H9 (cell line): ENCODE data around the gene MZF1. TPM values are rescaled to one million over a fixed set of nuclear protein-coding genes. Genes with fewer than 3 reads are reported as not detected.

ENCODE experiments used
- DNase-seq: peaks from one replicate; pipeline ENCODE4 v3.0.0-alpha.2; 2017
- H2AFZ ChIP-seq: one replicate; pipeline ENCODE4 v1.6.1; 2013; ENCODE audit warnings: mild to moderate bottlenecking, low read length, control low read depth, moderate library complexity
- H2AK5ac ChIP-seq: 2 replicates; pipeline ENCODE4 v1.6.1; 2013; ENCODE audit warnings: low read length, control low read depth, mixed read lengths; ENCODE audit not compliant: insufficient read length
- H2BK120ac ChIP-seq: one replicate; pipeline ENCODE4 v1.6.1; 2013; ENCODE audit warnings: low read depth, mild to moderate bottlenecking, low read length, control low read depth, inconsistent platforms; ENCODE audit not compliant: poor library complexity, severe bottlenecking
- H2BK12ac ChIP-seq: 2 replicates; pipeline ENCODE4 v1.6.1; 2013; ENCODE audit warnings: low read length, control low read depth, mixed read lengths, low read depth; ENCODE audit not compliant: insufficient read length
- H2BK15ac ChIP-seq: 2 replicates; pipeline ENCODE4 v1.6.1; 2013; ENCODE audit warnings: low read depth, low read length, control low read depth
- H2BK20ac ChIP-seq: one replicate; pipeline ENCODE4 v1.6.1; 2013; ENCODE audit warnings: low read depth, mild to moderate bottlenecking, low read length, control low read depth, inconsistent platforms; ENCODE audit not compliant: poor library complexity, severe bottlenecking
- H2BK5ac ChIP-seq: 2 replicates; pipeline ENCODE4 v1.6.1; 2013; ENCODE audit warnings: low read length, control low read depth, mixed read lengths; ENCODE audit not compliant: insufficient read length
- H3K14ac ChIP-seq: 2 replicates; pipeline ENCODE4 v1.6.1; 2013; ENCODE audit warnings: low read length, control low read depth; ENCODE audit not compliant: insufficient read depth
- H3K18ac ChIP-seq: 2 replicates; pipeline ENCODE4 v1.6.1; 2013; ENCODE audit warnings: low read depth, mild to moderate bottlenecking, mixed read lengths, low read length, control low read depth; ENCODE audit not compliant: insufficient read length
- H3K23ac ChIP-seq: 2 replicates; pipeline ENCODE4 v1.6.1; 2013; ENCODE audit warnings: low read length, control low read depth, mixed read lengths, low read depth; ENCODE audit not compliant: insufficient read length
- H3K23me2 ChIP-seq: 2 replicates; pipeline ENCODE4 v1.6.1; 2013; ENCODE audit warnings: low read depth, mild to moderate bottlenecking, mixed read lengths, low read length, control low read depth; ENCODE audit not compliant: insufficient read length, poor library complexity, severe bottlenecking
- H3K27ac ChIP-seq: 2 replicates; pipeline ENCODE4 v1.5.1; 2013; ENCODE audit warnings: low read length, control low read depth, mixed read lengths, low read depth; ENCODE audit not compliant: insufficient read length
- H3K27me3 ChIP-seq: 2 replicates; pipeline ENCODE4 v1.6.1; 2013; ENCODE audit warnings: low read length, control low read depth, inconsistent platforms; ENCODE audit not compliant: insufficient read depth
- H3K4ac ChIP-seq: 2 replicates; pipeline ENCODE4 v1.6.1; 2013; ENCODE audit warnings: low read depth, mild to moderate bottlenecking, control low read depth, inconsistent platforms, low read length, moderate library complexity
- H3K4me1 ChIP-seq: 2 replicates; pipeline ENCODE4 v1.6.1; 2013; ENCODE audit warnings: low read length, control low read depth, inconsistent platforms; ENCODE audit not compliant: insufficient read depth
- H3K4me2 ChIP-seq: 2 replicates; pipeline ENCODE4 v1.6.1; 2013; ENCODE audit warnings: low read length, control low read depth, mixed read lengths; ENCODE audit not compliant: insufficient read length, insufficient read depth
- H3K56ac ChIP-seq: 2 replicates; pipeline ENCODE4 v1.6.1; 2013; ENCODE audit warnings: low read depth, mild to moderate bottlenecking, mixed read lengths, low read length, control low read depth; ENCODE audit not compliant: insufficient read length
- H3K79me1 ChIP-seq: 2 replicates; pipeline ENCODE4 v1.6.1; 2013; ENCODE audit warnings: low read depth, mild to moderate bottlenecking, moderate library complexity, low read length, control low read depth, inconsistent platforms; ENCODE audit not compliant: insufficient read depth, poor library complexity, severe bottlenecking
- H3K79me2 ChIP-seq: 2 replicates; pipeline ENCODE4 v1.6.1; 2013; ENCODE audit warnings: low read length, control low read depth, inconsistent platforms; ENCODE audit not compliant: insufficient read depth
- H3K9ac ChIP-seq: 2 replicates; pipeline ENCODE4 v1.6.1; 2013; ENCODE audit warnings: low read length, control low read depth, mixed read lengths; ENCODE audit not compliant: insufficient read length; ENCODE audit errors: extremely low read depth
- H3K9me3 ChIP-seq: one replicate; pipeline ENCODE4 v1.6.1; 2013; ENCODE audit warnings: low read depth, low read length, inconsistent platforms; ENCODE audit not compliant: control insufficient read depth
- H3T11ph ChIP-seq: one replicate; pipeline ENCODE4 v1.6.1; 2013; ENCODE audit warnings: mild to moderate bottlenecking, low read length, control low read depth, inconsistent platforms
- H4K20me1 ChIP-seq: one replicate; pipeline ENCODE4 v1.6.1; 2013; ENCODE audit not compliant: control insufficient read depth, insufficient read length, insufficient read depth
- H4K5ac ChIP-seq: 2 replicates; pipeline ENCODE4 v1.6.1; 2013; ENCODE audit warnings: low read depth, mild to moderate bottlenecking, mixed read lengths, low read length, control low read depth; ENCODE audit not compliant: insufficient read length
- H4K8ac ChIP-seq: replicated peaks from 2 replicates; pipeline ENCODE4 v1.6.1; 2013; ENCODE audit warnings: low read length, control low read depth, mixed read lengths, low read depth; ENCODE audit not compliant: insufficient read length
- H4K91ac ChIP-seq: 2 replicates; pipeline ENCODE4 v1.6.1; 2013; ENCODE audit warnings: low read depth, mild to moderate bottlenecking, moderate library complexity, mixed read lengths, low read length, control low read depth; ENCODE audit not compliant: insufficient read length
- H3K27ac Mint-ChIP-seq, 3 experiments: 2 replicates in 2 of 3; 3 replicates in 1 of 3; pipeline ENCODE4 v1.8.0; 2020 to 2021; ENCODE audit warnings: mixed read lengths in 3 of 3, mild to moderate bottlenecking in 1 of 3, moderate library complexity in 1 of 3
- H3K27me3 Mint-ChIP-seq: 2 replicates; pipeline ENCODE4 v1.8.0; 2021; ENCODE audit warnings: low read depth, mild to moderate bottlenecking, moderate library complexity, mixed read lengths
- H3K36me3 Mint-ChIP-seq, 3 experiments: 2 replicates in 2 of 3; 3 replicates in 1 of 3; pipeline ENCODE4 v1.8.0; 2020 to 2021; ENCODE audit warnings: low read depth in 3 of 3, mixed read lengths in 3 of 3; ENCODE audit not compliant: insufficient read depth in 1 of 3
- H3K4me1 Mint-ChIP-seq, 2 experiments: 2 replicates each; pipeline ENCODE4 v1.8.0; 2020; ENCODE audit warnings: mixed read lengths in 2 of 2
- H3K4me3 Mint-ChIP-seq, 2 experiments: 2 replicates in 1 of 2; 3 replicates in 1 of 2; pipeline ENCODE4 v1.8.0; 2020 to 2021; ENCODE audit warnings: mild to moderate bottlenecking in 2 of 2, mixed read lengths in 2 of 2, moderate library complexity in 1 of 2
- H3K9me3 Mint-ChIP-seq, 2 experiments: 2 replicates in 1 of 2; 3 replicates in 1 of 2; pipeline ENCODE4 v1.8.0; 2020; ENCODE audit warnings: mild to moderate bottlenecking in 2 of 2, mixed read lengths in 2 of 2, moderate library complexity in 1 of 2
- WGBS: extraction: QIAGEN DNeasy Blood & Tissue Kit; methylation state at CpG from one replicate; pipeline ENCODE4 v1.1.7; 2013; ENCODE audit warnings: missing lambda C conversion rate, low lambda C conversion rate, mixed read lengths; ENCODE audit not compliant: insufficient read length; ENCODE audit errors: extremely low coverage; 5-methylcytosine and 5-hydroxymethylcytosine counted together
- total RNA-seq: library from RNA; stranded (reverse); gene quantifications from 2 replicates; pipeline ENCODE4 v1.2.1, GENCODE V29; 2021
- TF ChIP-seq, protein P1 (sequence below): fragments of 200-600 bp; sonication (generic); conservative IDR thresholded peaks from 3 replicates; pipeline ENCODE4 v1.8.0; 2021; ENCODE audit warnings: antibody characterized with exemption, mild to moderate bottlenecking

MZF1 gene
- total RNA-seq, 1 experiment from 2014 or later: 23.6 TPM

DNA sequence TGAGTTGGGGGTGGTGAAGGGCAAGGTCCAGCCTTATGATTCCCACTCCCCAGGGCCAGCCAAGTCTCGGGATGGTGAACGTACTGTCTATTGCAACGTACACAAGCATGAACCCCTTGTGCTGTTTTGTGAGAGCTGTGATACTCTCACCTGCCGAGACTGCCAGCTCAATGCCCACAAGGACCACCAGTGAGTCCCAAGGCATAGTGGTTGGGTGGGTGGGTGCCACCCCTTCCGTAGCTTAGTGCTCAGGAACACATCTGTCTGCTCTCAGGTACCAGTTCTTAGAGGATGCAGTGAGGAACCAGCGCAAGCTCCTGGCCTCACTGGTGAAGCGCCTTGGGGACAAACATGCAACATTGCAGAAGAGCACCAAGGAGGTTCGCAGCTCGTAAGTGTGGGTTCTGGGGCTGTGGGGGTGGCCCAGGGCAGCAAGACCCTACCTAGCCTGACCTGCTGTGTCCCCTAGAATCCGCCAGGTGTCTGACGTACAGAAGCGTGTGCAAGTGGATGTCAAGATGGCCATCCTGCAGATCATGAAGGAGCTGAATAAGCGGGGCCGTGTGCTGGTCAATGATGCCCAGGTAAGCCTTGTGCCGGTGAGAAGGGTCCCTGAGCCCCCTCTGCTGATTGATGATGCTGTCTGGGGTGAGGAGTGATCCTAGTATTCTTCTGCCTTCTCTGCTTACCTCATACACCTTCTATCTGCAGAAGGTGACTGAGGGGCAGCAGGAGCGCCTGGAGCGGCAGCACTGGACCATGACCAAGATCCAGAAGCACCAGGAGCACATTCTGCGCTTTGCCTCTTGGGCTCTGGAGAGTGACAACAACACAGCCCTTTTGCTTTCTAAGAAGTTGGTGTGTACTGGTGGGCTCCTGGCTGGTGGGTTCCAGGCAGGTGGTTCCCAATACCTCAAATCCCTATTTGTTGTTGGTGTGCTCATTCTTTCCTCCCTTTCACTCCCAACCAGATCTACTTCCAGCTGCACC lies 25.5 kb downstream of the MZF1 start:
- H3K4ac ChIP-seq: no peak overlapping the region
- H2BK120ac ChIP-seq: no peak overlapping the region
- Mint-ChIP-seq H3K9me3 (no peaks in the 10 kb centered on the region; a peak in 1 of 5 replicates), H3K4me3 (peak overlapping the region in 1 of 2 experiments; percentile 43; a peak in 2 of 5 replicates), H3K27me3 (peaks cover 11% of the 10 kb centered on the region), H3K4me1 (peaks cover 19 to 20% of the 10 kb centered on the region in 2 experiments), H3K27ac (peak overlapping the region in 1 of 3 experiments; percentile 85; a peak in 3 of 7 replicates), H3K36me3 (peaks cover 57 to 77% (median 72%) of the 10 kb centered on the region in 3 experiments)
- H4K8ac ChIP-seq: no peak overlapping the region
- no peak overlapping the region for H3K18ac ChIP-seq
- H3K14ac ChIP-seq: no peak overlapping the region
- H3K79me1 ChIP-seq: peaks cover 14% of the 10 kb centered on the region
- no peak overlapping the region for H4K5ac ChIP-seq
- TF ChIP-seq, protein P1, sequence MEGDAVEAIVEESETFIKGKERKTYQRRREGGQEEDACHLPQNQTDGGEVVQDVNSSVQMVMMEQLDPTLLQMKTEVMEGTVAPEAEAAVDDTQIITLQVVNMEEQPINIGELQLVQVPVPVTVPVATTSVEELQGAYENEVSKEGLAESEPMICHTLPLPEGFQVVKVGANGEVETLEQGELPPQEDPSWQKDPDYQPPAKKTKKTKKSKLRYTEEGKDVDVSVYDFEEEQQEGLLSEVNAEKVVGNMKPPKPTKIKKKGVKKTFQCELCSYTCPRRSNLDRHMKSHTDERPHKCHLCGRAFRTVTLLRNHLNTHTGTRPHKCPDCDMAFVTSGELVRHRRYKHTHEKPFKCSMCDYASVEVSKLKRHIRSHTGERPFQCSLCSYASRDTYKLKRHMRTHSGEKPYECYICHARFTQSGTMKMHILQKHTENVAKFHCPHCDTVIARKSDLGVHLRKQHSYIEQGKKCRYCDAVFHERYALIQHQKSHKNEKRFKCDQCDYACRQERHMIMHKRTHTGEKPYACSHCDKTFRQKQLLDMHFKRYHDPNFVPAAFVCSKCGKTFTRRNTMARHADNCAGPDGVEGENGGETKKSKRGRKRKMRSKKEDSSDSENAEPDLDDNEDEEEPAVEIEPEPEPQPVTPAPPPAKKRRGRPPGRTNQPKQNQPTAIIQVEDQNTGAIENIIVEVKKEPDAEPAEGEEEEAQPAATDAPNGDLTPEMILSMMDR: no peak
- no peak for DNase-seq
- no peak overlapping the region for H3K4me2 ChIP-seq
- H3K4me1 ChIP-seq: peaks cover 4% of the 10 kb centered on the region; the same call in 1 of the 2 replicates
- no peak overlapping the region for H2BK12ac ChIP-seq
- H3K79me2 ChIP-seq: peaks cover 26% of the 10 kb centered on the region
- no peak overlapping the region for H3K27ac ChIP-seq
- H2AFZ ChIP-seq: no peak overlapping the region
- no peak overlapping the region for H3T11ph ChIP-seq
- no CpG with 5 or more reads among the region's 18 CpGs for WGBS
- H4K20me1 ChIP-seq: peaks cover 7% of the 10 kb centered on the region
- H2AK5ac ChIP-seq: no peak overlapping the region
- H3K27me3 ChIP-seq: peaks cover under 1% of the 10 kb centered on the region; the same call in 1 of the 2 replicates
- H3K56ac ChIP-seq: no peak overlapping the region
- no peaks in the 10 kb centered on the region for H3K9me3 ChIP-seq
- H3K9ac ChIP-seq: no peak overlapping the region
- H3K23me2 ChIP-seq: peaks cover 11% of the 10 kb centered on the region
- no peak overlapping the region for H4K91ac ChIP-seq
- no peak overlapping the region for H2BK20ac ChIP-seq
- H2BK15ac ChIP-seq: no peak overlapping the region
- no peak overlapping the region for H3K23ac ChIP-seq
- no peak overlapping the region for H2BK5ac ChIP-seq
